GM19468 (cell line): Measurements from ENCODE around the gene MAGI2.

Source experiments
- ATAC-seq: cut with Tn5 transposase; IDR thresholded peaks from one replicate; pipeline ENCODE4 v1.9.1; 2021; ENCODE audit warnings: mild to moderate bottlenecking, moderate library complexity, moderate number of reproducible peaks; ENCODE audit not compliant: unreplicated experiment; ENCODE audit errors: extremely low read depth

MAGI2 gene

DNA sequence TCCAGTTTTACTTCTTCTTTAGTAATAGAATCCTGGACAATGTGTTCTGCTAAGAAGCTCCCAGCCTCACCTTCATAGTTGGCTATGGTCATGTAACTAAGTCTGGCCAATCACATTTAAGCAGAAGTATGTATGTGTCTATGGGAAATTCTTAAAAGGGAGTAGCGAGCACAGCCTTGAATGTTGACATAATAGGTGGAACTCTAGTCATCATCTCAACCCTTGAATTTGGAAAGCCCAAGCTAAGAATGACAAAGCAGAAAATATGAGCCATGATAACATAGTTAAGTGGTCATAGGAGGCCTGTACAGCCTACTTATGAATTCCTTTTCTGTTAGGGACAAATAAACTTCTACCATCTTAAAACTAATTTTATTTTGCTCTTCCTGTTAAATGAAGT lies 134.1 kb downstream of the MAGI2 start:
- no peak for ATAC-seq

DNA sequence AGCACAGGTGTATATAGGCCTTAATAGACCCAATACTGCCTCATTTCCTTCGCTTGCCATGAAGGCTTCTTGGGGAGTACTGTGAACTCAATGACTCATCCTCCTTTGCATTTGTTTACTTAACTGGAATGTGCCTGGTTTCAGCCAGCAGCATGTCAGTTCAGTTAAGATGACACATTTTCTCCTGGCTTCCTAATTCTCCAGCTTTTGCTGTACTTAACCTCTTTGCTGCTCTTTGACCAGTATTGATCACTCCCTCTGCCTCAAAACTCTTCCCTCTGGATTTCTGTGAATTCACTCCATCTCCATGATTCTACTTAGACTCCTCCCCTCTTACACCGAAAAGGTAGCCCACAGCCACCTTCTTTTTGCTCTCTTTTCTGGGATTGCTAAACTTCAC lies 135.7 kb downstream of the MAGI2 start:
- no peak for ATAC-seq

DNA sequence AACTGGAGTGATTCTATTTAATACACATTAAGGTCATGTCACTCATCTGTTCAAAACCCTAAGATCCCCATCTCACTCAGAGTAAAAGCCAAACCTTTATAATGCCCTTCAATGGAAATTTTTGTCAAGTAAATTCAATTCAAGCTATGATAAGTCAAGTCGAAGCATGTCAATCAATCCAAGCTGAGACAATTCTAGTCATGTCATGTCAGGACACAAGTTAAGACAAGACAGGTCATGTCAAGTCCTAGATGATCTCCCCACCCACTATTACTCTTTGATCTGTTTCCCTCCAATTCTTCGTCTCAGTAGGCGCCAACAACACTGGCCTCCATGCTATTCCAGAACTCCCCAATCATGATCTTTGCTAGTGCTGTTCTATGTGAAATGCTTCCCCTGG lies 141.4 kb downstream of the MAGI2 start:
- no peak for ATAC-seq

DNA sequence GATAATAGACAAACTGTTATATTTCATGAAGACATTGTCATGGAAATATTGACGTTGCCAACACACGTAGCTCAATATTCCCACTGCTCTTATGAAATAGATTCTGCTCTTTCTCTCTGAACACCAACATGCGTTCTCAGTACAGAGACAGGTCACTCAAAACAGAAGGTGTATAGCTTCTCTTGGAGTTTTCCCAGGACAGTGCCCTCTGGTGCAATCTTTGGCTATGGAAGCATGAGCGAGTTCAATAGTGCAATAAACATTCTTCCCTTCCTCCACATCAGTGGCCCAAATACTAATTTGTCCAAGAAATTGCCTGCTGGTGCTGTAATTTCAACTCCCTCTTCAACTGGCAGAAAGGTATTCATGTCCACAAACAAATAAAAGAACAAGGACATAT lies 145.3 kb downstream of the MAGI2 start:
- ATAC-seq, result no peak

DNA sequence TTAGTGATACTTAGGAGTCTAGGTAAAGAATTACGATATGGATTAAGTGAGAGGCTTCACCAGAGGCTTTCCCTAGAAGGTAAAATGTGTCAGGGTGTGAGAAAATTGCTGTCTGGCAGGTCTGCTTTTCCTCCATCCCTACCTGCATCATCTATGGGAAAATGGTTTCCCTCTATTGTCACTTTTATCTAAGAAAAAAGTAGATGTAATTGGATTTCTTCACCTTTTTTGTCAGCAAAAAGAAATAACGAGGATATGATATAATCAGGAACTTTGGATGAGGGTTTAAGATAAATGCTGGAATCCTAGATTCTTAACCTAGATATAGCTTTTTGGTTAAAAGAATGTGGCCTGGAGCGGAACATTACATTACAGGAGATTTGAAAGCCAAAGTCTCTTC lies 146.1 kb downstream of the MAGI2 start:
- ATAC-seq, result no peak

DNA sequence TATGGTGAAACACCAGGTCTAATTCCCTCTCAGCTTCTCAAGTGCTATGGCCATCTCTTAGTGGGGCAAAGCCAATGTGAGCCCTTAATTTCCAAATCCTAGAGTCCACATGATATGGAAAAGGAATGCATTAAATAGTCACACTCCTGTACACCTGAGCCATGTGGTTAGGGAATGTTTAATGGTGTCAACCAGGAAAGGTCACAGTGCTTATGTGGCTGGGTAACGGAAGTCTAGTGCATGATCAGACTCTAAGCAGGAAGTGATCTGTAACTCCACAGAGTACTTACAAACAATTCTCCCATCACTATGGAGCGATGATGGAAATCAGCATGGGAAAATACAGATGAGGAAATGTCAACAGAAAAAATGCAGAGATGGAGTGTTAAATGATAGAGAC lies 148.8 kb downstream of the MAGI2 start:
- no peak for ATAC-seq

DNA sequence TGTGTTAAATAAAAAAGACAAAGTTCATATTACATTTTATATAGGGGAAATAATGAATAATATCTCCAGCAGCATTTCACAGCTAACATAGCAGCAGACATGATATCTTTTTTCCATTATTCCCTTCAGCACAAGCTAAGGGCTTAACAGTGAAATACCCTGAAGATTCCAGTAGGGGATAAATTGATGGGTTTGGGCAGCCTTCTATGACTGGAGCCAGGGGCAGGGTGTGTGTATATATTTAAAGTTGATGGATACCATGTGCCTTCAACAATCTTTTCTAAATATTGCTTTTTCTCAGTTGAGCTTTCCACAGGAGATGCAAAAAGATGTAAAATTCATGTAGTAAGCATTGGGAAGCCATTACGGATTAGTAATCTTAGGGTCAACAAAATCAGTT lies 151.2 kb downstream of the MAGI2 start:
- ATAC-seq, result no peak

DNA sequence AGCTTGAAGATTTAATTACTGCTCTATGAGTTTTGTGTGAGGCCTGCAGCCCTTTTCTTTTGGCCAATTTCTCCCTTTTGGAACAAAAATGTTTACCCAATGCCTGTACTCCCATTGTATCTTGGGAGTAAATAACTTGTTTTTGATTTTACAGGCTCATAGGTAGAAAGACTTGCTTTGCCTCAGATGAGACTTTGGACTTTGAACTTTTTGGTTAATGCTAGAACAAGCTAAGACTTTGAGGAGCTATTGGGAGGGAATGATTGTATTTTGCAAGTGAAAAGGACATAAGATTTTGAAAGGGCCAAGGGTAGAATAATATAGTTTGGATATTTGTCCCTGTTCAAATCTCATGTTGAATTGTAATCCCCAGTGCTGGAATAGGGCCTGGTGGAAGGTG lies 152.0 kb downstream of the MAGI2 start:
- no peak for ATAC-seq

DNA sequence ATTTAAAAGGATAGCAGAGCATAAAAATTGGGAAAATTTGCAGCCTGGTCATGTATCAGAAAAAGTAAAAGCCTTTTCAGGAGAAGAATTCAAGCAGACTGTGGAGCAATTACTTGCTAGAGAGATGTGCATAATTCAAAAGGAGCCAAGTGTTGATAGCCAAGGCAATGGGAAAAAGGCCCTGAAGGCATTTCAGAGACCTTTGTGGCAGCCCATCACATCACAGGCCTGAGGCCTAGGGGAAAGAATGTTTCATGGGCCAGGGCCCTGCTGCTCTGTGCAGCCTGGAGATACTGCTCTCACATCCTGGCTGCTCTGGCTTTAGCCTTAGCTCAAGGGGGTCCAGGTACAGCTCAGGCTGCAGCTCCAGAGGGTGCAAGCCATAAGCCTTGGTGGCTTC lies 152.9 kb downstream of the MAGI2 start:
- ATAC-seq, result no peak

DNA sequence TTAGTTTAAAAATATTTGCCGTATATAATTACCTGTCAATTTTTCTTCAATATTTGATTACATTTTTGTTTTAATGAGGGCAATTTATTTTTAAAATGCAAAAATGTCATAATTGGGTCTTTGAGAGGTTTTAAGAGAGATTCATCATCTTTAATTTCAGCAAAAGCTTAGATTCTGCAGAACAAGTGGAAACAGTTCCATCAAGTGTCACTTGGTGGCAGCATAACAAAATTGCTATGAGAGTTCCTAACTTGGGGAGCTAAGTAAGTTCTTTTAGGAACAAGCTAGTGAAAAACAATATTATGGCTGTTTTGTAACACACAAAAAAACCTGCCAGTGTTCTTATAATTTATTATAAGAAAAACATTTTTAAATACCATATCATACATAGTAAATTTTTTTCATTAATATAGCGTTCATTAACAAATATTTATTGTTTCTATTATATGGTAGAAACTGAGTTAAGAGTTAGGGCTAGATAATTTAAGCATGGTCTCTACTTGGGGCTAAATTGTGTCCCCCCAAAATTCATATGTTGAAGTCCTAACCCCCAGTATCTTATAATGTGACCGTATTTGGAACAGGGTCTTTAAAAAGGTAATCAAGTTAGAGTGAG lies 155.2 kb downstream of the MAGI2 start:
- ATAC-seq, result peak; percentile 60

DNA sequence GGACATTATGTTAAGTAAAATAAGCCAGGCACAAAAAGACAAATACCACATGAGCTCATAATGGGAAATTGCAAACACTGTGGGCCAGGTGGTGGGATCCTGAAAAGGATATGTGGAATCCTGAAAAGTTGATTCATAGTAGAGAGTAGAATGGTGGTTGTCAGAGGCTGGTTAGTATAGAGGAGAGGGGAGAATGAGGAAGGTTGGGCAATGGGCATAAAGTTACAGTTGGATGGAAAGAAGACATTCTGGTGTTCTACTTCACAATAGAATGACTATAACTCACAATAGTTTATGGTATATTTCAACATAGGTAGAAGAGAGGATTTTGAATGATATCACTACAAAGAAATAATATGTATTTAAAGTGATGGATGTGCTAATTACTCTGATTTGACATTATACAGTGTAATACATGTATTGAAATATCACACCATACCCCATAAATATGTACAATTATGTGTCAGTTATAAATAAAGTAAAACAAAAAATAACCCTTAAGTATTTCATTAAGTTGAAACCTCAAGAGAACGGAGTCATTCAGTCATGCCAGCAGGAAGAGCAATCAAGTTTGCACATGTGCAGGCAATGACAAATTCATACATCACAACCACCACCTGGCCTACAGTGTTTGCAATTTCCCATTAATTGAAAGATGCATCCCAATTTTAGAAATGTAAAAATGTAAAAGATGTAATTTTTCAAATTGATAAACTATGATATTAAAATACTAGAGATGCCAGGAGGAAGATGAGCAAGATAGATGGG lies 156.7 kb downstream of the MAGI2 start:
- ATAC-seq, result no peak

DNA sequence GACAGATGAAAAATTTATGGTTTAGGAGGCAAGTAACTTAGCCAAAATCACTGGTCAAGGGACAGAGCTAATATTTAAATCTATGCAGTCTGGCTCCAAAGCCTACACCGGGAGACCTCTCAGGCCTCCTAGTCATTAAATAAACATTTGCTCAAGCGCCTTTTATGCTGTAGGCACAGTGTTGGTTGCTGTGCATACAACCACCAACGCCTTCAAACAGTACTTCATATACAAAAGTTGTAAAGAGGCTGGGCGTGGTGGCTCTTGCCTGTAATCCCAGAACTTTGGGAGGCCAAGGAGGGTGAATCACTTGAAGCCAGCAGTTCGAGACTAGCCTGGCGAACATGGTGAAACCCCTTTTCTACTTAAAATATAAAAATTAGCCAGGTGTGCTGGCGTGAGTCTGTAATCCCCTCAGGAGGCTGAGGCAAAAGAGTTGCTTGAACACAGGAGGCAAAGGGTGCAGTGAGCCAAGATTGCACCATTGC lies 159.8 kb downstream of the MAGI2 start:
- ATAC-seq, result no peak

DNA sequence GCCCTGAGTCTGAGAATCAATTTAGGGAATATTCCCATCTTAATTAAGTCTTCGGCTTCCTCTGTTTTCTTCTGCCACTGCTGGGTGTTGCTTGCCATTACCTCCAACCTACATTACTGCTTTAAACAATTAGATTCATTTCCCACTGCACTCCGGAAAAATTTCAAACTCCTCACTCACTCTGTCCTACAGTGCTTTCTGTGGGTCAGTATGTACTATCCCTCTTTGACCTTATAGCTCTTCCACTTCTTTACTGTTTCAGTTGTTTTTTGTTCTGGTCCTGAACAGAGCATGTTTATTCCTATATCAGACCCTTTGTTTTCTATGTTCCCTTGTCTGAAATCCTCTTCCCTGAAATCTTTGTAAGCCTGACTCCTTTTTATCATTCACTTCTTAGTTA lies 160.6 kb downstream of the MAGI2 start:
- ATAC-seq, result no peak

DNA sequence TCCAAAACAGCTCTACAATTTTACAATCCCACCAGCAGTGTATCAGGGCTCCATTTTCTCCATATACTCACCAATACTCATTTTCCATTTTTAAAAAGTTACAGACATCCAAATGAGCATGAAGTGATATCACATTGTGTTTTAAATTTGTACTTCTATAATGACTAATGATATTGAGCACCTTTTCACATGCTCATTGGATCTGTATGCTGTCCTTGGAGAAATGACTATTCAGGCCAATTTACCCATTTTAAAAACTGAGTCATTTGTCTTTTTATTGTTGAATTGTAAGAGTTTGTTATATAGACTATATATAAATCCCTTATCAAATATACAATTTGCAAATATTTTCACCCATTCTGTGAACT lies 162.0 kb downstream of the MAGI2 start:
- ATAC-seq, result no peak

DNA sequence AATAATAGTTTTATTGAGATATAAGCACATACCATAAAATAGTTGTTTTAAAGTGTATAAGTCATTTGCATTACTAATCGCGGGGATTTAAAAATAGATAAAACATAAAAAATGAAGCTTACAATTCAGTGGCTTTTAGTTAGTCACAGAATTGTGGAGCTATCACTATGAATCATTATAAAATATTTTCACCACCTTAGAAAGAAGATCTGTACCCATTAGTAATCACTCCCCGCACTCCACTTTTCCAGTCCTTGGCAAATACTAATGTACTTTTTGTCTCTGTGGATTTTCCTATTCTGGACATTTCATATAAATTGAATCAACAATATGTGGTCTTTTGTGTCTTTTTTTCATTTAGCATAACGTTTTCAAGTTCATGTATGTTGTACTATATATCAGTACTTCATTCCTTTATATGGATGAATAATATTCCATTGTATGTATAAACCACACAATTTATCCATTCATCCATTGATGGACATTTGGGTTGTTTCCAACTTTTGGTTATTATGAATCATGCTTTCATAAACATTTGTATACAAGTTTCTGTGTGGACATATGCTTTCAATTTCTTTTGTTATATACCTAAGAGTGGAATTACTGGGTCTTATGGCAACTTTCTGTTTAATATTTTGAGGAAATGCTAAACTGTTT lies 162.5 kb downstream of the MAGI2 start:
- ATAC-seq, result no peak

DNA sequence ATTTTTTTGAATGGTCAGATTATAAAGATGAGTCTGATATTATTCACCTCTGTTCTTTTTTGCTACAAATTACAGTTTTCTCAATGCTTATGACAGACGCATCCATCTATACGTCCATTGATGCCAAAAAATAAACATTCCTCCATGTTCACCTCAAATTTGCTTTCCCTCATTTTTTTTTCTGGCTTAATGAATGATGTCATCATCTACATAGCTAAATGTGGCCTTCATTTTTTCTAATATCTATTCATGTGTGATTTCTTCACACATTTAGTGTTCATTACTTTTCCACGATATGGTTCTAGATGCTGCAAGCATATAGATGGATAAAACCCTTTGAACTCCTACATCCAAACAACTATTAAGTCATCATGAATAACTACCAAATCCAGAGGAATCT lies 163.1 kb downstream of the MAGI2 start:
- ATAC-seq, result no peak

DNA sequence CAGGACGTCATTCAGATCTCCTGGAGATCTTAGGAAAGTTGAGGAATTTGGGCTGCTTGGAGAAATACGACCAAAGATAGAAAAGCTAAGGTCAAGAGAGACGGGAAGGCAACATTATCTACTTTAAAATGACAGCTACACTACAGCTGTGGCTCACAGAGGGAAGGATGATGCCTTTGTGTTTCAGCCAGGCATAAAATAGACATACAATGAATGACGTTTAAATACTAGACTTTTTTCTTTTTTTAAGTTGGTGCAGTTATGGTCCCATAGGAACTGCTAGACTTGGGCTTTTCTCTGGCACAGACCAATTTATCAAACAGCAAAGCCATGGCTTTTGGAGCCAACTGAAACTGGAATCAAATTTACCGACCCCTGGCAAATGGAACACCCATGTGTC lies 164.8 kb downstream of the MAGI2 start:
- ATAC-seq, result no peak

DNA sequence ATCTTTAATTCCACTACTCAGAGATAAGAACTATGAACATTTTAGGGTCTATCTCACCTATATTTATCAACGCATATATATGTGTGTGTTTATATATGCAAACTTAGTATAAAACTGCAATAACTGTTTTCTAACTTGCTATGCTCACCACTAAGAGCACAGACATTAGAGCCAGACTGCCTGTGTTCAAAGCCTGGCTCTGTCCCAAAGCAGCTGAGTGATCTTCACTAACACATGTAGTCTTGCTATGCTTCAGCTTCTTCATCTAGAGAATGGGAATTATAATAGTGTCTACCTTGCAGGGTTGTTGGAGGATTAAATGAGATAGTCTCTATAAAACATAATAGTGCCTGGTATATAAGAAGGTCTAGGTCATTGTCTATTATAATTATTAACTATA lies 165.5 kb downstream of the MAGI2 start:
- ATAC-seq, result no peak

DNA sequence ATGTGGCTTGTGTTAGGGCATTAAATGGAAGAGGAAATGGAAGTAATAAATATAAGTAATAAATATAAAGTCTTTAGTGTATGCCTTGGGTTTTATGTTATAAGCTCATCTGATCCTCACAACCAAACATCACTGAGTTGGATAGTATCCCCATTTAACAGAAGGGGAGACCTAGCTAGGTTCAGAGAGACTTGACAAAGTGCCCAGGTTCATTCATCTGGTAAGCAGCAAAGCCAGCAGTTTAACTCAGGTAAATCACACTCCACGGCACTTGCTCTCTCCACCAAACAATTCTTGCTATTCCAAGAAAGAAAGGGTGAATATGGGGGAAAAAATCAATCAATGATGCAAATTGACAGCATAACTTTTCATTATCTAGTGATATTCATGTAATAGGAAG lies 167.3 kb downstream of the MAGI2 start:
- no peak for ATAC-seq

DNA sequence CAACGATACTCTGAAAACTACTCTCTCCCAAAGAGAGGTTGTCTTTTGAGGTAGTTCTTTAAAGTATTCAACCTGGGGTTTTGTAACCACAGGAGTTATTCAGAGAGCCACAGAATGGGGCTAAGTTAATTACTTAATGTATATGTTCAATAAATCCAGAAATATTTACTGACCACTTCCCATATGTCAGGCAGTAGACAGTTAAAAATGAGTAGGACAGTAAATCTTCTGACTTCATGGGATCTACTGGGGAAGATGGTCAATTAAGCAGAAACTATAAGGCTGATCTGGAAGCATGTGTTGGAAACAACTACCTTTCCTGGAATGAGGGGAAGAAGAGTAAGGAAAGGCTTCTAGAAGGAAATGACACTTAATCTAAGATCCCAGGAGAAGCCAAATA lies 167.7 kb downstream of the MAGI2 start:
- no peak for ATAC-seq

DNA sequence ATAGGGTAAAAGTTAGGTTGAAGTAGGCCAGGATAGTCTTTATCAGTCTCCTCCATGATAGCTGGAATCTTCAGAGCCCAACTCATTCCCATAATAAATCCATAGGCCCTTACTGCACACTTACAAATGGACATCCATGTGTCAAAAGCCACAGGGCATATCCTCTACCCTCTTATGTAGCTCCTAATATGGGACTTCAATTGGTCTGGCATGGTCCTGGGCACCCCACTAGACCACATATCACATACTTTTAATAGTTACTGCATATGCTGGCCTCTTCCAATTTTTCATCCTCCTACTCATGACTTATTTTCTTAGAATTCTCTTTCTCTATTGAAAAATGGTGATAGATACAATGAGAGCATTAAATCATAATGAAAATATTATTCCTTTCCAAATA lies 169.3 kb downstream of the MAGI2 start:
- no peak for ATAC-seq
